HG02938 (cell line): ENCODE results near the gene SENP3.

Experiments
- ATAC-seq: cut with Tn5 transposase; IDR thresholded peaks from one replicate; pipeline ENCODE4 v1.9.1; 2021; ENCODE audit warnings: mild to moderate bottlenecking, moderate library complexity; ENCODE audit not compliant: unreplicated experiment

The SENP3 gene

GRCh38 chr17:7555320-7555948 lies 6.3 kb upstream of the SENP3 start:
- ATAC-seq: no peak

GRCh38 chr17:7556627-7557026 lies 5.1 kb upstream of the SENP3 start:
- ATAC-seq: no peak

- ATAC-seq: no peak
These were observed 4.5 kb upstream of the SENP3 start for GRCh38 chr17:7557147-7557764.

- no peak for ATAC-seq
These were observed 3.8 kb upstream of the SENP3 start for GRCh38 chr17:7557775-7558543.

GRCh38 chr17:7558544-7559319 lies 3.0 kb upstream of the SENP3 start, which contains the start of gene TNFSF13:
Gene TNFSF13, plus strand, starts transcription at chr17:7558750. Its CDS starts 290 bp downstream, at chr17:7559040.
- no peak for ATAC-seq

- ATAC-seq: no peak
These were observed 2.2 kb upstream of the SENP3 start for GRCh38 chr17:7559320-7560171.

GRCh38 chr17:7560172-7561027 lies 1.3 kb upstream of the SENP3 start:
- no peak for ATAC-seq

GRCh38 chr17:7561028-7561575 lies 617 bp upstream of the SENP3 start:
- ATAC-seq: peak; percentile 44

GRCh38 chr17:7562208-7562605 lies 488 bp downstream of the SENP3 start:
- no peak for ATAC-seq

GRCh38 chr17:7563115-7563869 lies 1.6 kb downstream of the SENP3 start:
- no peak for ATAC-seq

GRCh38 chr17:7569571-7569970 lies 7.9 kb downstream of the SENP3 start:
- ATAC-seq: no peak

- no peak for ATAC-seq
These were observed 8.6 kb downstream of the SENP3 start for GRCh38 chr17:7570351-7570750.

- ATAC-seq: no peak
These were observed 10.5 kb downstream of the SENP3 start for GRCh38 chr17:7572338-7572587.

GRCh38 chr17:7572588-7573323 lies 11.0 kb downstream of the SENP3 start:
- peak; percentile 87 for ATAC-seq

- no peak for ATAC-seq
These were observed 11.8 kb downstream of the SENP3 start for GRCh38 chr17:7573324-7574080.

GRCh38 chr17:7574176-7574953 lies 12.6 kb downstream of the SENP3 start:
- ATAC-seq: no peak
